Prostate gland (tissue), 2 donors: ENCODE results near the gene CRY1.

Experiments used
- POLR2A ChIP-seq: fragments of 450-650 bp; IDR thresholded peaks from one replicate; pipeline ENCODE4 v1.6.1; 2016; ENCODE audit warnings: antibody characterized with exemption, mild to moderate bottlenecking
- POLR2AphosphoS5 ChIP-seq: sonication (generic); formaldehyde crosslinking; IDR thresholded peaks from one replicate; pipeline ENCODE4 v1.6.1; 2017; ENCODE audit warnings: antibody characterized with exemption
- TF ChIP-seq, protein P1 (sequence below), 4 experiments: fragments of 200-600 bp in 2 of 4; fragments of 450-650 bp in 2 of 4; sonication (generic) in 2 of 4; IDR thresholded peaks; 1 replicate in 3 of 4; 2 replicates in 1 of 4; pipeline ENCODE4 v1.5.1; 2016 to 2019; ENCODE audit warnings: antibody characterized with exemption in 4 of 4, mild to moderate bottlenecking in 2 of 4, moderate library complexity in 2 of 4

DNA sequence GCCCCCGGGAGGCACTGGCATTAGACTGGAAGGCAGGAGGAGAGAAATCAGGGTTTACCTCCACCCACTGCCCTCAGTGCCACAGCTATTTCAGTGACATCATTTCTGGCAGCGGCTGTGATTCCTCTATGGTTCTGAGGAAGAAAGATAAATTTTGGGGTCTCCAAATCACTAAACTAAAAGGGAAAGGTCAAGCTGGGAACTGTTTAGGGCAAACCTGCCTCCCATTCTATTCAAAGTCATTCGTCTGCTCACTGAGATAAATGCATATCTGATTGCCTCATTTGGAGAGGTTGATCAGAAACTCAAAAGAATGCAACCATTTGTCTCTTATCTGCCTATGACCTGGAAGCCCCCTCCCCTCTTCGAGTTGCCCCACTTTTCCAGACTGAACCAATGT, 14.0 kb upstream of the CRY1 start:
- TF ChIP-seq POLR2A (no peak), POLR2AphosphoS5 (no peak)
- TF ChIP-seq, protein P1, sequence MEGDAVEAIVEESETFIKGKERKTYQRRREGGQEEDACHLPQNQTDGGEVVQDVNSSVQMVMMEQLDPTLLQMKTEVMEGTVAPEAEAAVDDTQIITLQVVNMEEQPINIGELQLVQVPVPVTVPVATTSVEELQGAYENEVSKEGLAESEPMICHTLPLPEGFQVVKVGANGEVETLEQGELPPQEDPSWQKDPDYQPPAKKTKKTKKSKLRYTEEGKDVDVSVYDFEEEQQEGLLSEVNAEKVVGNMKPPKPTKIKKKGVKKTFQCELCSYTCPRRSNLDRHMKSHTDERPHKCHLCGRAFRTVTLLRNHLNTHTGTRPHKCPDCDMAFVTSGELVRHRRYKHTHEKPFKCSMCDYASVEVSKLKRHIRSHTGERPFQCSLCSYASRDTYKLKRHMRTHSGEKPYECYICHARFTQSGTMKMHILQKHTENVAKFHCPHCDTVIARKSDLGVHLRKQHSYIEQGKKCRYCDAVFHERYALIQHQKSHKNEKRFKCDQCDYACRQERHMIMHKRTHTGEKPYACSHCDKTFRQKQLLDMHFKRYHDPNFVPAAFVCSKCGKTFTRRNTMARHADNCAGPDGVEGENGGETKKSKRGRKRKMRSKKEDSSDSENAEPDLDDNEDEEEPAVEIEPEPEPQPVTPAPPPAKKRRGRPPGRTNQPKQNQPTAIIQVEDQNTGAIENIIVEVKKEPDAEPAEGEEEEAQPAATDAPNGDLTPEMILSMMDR (IDR thresholded peaks at IDR 0.05), result no peak
